Metanephros (tissue), 1 donor: Measurements from ENCODE around the gene SLC4A4. TPM values are rescaled to one million over a fixed set of nuclear protein-coding genes. Genes with fewer than 3 reads are reported as not detected.

Source experiments
- total RNA-seq: library from RNA; depleted of rRNA; stranded (reverse); fragments of >200 nt; gene quantifications from one replicate; pipeline ENCODE4 v1.2.3, GENCODE V29; 2014

SLC4A4 gene
- total RNA-seq: 63.1 TPM

DNA sequence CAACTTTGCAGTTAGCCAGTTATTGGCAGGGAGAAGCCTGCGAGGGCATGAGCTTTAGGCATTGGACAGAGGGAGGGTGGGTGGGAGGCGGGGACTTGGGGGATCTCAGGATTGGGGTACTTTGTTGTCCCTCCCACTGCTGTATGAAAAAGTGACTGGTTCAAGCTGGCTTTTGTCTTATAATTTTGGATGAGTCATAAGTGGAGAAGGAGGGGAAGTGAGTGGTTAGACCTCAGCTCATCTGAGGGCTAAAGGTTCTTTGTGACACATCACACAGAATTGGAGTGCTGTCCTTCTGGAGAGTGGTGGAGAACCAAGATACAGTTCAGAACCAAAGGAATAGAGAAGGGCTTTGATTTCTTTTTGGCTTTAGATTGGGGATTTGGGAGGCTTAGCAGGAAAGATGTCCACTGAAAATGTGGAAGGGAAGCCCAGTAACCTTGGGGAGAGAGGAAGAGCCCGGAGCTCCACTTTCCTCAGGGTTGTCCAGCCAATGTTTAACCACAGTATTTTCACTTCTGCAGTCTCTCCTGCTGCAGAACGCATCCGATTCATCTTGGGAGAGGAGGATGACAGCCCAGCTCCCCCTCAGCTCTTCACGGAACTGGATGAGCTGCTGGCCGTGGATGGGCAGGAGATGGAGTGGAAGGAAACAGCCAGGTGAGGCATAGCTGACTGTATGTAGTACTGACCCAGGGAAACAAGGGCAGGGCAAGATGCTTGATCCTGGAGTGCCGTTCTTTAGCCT is at the start of gene SLC4A4:
Gene SLC4A4, plus strand, starts transcription at position 175 of the 748 bp plus-strand sequence.

